GM18951 (cell line): ENCODE measurements around the gene TMEM101.
"Not testable (repeated sequence)": the region's sequence is repeated elsewhere in the genome, so short reads cannot be mapped to it uniquely, and the experiment has no call there.

Experiments used
- POLR2A ChIP-seq: IDR thresholded peaks from 4 replicates; pipeline ENCODE4 v1.6.1; 2011; ENCODE audit warnings: mild to moderate bottlenecking; ENCODE audit not compliant: insufficient read length, insufficient read depth; ENCODE audit errors: extremely low read depth
- in situ Hi-C: fragments of 300-500 bp; cut with MboI; formaldehyde crosslinking; loops from one replicate; pipeline ENCODE4 v1.12.0; 2022; ENCODE audit warnings: low sequenced_read_pairs, mixed read lengths, inconsistent platforms; ENCODE audit not compliant: unreplicated experiment

Gene TMEM101

DNA sequence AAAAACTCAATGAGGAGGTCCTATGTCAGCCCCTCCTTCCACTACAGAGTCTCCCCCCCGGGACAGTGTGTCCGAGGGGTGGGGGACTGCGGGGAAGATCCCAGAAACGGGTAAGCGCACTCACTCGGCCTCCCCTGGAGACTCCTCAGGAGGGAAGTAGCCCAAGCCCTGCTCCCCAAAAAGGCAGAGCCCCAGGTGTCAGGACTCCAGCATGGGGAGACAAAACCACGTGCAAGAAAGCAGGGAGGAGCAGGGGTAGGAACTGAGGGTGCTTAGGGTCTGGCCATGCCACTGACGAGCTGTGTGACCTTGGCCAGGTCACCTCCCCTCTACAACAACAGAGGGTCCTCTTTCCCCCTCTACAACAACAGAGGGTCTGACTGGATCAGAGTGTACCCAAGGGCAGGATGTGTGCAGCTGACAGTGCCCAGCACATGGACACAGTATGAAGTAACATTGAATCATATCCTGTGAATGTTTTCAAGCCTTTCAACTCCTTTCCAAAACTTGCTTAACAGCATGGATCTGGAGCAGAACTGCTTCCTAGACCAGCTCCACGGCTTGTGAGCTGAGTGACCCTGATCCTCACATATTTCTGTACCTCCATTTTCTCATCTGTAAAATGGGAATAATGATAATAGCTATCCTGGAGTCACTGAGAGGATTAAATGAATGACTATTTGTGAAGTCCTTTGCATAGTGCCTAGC is 12.5 kb downstream of the TMEM101 start:
- TF ChIP-seq POLR2A, result no peak
- in situ Hi-C loops, result no loop called here

DNA sequence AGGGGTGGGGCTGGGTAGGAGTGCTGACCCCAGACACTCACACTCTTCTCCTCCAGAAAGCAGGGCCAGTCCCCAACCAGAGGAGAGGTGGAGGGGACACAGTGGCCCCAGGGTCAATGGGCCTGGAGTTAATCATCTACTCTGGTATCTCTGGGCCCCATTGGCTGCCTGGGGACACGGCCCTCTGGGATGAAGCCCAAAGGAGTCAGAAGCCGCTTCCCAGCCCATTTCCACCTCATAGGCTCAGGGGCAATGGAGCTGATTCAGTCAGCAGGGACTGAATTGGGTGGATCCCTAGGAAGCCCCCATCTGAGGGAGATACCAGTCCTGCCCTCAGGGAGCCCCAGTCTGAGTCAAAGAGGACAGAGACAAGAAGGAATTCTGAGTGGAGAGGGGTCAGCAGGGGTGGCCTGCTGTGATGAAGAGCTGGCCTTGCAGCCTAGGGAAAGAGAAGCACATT is 13.3 kb downstream of the TMEM101 start:
- no peak for TF ChIP-seq POLR2A
- in situ Hi-C loops, result no loop called here

DNA sequence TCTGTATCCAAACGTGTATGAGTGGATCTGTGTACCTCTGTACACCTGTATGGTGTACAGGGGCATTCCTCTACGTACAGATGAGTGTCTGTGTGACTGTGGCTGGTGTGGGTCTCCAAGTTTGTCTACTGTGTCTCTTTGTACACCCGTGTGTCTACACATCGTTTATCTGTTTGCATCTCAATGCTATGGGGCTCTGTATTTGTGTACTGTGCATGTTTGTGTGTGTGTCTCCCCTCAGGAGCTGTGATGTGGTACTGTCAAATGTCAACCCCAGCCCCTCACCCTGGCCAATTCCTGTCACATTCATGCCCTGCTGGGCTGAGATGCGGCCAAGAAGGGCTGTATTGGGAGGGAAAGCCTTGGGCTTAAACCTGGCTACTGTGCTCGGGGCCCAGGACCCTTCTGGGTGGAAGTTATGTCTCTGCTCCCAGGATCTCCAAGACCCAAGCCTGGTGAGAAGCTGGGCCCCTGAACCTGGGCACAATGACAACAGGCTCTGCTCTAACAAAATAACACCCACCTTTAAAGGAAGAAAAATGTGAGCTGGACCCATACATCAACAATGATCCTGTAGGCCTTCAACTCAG is 13.8 kb downstream of the TMEM101 start:
- no peak for TF ChIP-seq POLR2A
- in situ Hi-C loops, result no loop called here

DNA sequence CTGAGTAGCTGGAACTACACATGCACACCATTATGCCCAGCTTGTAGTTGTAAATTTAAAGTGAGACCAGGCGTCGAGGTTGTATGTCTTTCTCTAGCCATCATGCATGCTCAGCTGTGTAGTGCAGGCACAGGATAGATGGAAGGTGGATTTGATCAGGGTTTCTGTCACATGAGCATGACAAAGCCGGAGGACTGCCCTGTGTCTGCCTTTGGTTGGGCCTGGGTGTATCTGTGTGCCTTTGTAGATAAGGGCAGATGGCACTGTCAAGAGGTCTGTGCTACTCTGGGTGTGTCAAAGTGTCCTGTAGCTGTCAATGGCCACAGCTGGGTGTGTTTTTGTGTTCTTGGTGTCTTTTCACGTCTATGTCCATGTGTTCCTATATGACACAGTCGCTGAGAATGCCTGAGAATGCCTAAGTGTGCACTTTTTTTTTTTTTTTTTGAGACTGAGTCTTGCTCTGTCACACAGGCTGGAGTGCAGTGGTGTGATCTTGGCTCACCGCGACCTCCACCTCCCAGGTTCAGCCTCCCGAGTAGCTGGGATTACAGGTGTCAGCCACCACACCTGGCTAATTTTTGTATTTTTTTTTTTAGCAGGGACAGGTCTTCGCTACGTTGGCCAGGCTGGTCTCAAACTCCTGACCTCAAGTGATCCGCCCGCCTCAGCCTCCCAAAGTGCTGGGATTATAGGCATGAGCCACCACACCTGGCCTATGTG is 14.5 kb downstream of the TMEM101 start:
- no peak for TF ChIP-seq POLR2A
- in situ Hi-C loops, result no loop called here

DNA sequence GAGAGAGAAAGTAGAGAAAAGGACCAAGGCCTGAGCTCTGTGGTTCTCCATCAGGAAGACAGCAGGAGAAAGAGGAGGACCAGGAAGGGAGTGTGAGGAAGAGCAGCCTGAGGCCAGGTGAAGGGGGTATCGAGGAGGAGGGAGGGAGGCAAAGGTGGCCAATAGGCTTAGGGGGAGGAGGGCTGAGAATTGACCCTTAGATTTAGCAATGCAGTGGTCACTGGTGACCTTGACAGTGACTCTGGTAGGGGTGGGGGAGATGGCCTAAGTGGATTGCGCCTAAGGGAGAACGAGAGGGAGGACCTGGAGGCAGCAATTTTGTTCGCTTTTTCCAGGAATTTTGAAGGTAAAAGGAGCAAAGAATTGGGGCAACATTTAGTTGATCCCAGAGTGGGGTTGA is 15.7 kb downstream of the TMEM101 start:
- TF ChIP-seq POLR2A, result no peak
- in situ Hi-C loops, result no loop called here

DNA sequence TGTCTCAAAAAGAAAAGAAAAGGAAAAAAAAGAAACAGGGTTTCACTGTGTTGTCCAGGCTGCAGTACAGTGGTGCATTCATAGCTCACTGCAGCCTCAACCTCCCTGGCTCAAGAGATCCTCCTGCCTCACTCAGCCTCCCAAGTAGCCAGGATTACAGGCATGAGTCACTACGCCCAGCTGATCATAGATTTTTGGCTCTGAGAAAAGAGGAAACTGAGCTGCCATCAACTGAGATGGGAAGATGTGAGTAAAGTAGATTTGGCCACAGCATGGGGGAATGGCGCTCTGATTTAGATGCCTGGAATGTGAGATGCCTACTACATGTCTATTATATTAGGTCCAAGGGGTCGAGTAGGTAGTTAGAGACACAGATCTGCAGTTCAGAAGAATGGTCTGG is 16.2 kb downstream of the TMEM101 start:
- TF ChIP-seq POLR2A, result no peak
- in situ Hi-C loops, result no loop called here

DNA sequence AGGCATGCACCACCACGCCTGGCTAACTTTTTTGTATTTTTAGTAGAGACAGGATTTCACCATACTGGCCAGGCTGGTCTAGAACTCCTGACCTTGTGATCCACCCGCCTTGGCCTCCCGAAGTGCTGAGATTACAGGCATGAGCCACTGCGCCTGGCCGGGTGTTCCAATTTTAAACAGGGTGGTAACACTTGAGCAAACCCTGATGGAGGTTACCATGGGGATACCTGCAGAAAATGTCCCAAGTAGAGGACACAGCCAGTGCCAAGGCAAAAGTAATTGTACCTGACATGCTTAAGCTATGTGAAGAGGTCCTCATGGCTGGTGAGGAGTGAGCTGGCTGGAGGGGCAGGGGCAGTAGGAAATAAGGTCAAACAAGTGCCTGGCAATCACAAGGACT is 17.6 kb downstream of the TMEM101 start:
- in situ Hi-C loops, result not testable (repeated sequence)

DNA sequence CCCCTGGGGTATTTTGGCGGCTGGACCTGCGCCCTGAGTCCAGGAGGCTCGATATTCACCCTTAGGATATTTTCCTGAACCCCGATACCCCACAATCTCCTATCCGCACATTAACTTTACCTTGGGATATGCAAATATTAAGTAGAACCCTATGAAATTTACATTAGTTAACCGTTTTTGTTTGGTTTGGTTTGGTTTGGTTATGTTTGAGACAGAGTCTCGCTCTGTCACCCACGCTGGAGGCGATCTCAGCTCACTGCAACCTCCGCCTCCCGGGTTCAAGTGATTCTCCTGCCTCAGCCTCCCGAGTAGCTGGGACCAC is 19.7 kb downstream of the TMEM101 start:
- in situ Hi-C loops, result no loop called here
- no peak for TF ChIP-seq POLR2A

DNA sequence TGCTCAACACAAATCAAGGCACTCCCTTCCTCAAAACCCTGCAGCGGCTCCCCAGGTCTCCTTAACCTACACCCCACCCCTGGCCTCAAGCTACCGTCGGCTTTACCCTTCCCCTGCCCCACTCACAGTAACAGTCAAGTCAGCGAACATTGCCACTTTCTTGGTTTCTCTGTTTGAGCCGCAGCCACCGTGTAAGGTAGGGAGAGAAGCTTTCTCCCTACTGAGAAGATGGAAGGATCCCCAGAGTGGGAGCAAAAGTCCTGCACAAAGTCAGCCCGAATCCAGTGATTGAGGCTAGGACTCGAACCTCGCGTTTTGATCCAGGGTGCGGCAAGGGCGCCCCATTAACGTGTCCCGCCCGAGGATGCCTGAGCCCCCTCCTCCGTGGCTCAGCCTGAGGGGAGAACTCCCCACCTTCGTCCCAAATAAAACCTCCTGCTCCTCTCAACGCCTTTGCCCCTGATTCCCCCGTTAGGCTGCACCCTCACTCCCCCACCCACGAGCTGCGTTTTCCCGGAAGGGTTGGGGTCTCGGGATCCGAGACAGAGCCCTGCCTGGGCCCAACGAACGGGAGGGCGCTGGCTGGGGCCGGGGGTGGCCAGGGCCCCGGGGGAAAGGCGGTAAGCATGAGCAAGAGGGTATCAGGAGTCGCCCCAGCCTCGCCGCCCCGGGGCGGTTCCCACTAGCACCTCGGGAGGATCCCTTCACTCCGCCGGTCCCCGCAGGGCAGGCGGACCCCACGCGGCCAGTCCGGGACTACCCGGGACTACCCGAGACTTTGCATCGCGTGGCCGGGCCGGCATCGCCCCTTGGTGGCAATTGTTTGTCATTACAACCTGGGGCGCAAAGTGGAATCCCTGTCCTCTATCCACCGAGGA is 20.3 kb downstream of the TMEM101 start:
- in situ Hi-C loops, result no loop called here
- TF ChIP-seq POLR2A, result no peak

DNA sequence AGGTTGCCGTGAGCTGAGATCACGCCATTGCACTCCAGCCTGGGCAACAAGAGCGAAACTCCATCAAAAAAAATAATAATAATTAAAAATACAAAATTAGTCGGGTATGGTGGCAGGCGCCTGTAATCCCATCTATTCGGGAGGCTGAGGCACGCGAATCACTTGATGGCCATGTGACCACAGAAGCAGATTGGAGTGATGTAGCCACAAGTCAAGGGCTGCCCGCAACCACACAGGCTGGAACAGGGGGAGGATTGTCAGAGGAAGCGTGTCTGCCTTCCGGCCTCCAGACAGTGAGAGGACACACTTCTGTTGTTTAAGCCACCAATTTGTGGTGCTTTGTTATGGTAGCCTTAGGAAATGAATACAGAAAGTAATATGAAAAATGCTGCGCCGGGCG is 22.1 kb downstream of the TMEM101 start:
- in situ Hi-C loops, result no loop called here

DNA sequence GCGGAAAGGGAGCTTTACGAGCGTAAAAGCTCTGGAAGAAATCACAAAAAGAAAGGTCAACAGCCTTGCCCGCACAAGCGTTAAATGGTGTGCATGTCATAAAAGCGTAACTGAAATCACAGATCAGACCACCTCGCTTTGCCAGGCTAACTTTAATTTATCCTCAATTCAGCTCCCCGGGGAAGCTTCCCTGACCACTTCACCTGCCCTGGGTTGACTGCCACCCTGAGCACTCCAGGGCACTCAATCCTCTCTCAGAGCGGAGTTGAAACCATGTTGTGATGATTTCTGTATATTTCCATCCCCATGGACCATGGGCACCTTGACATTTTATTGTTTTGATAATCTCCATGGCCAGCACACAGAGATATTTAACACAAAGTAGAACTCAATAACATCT is 26.5 kb downstream of the TMEM101 start:
- TF ChIP-seq POLR2A, result no peak
- in situ Hi-C loops, result no loop called here

More for the DNA sequence above, 22.1 kb downstream of the TMEM101 start:
- TF ChIP-seq POLR2A, result no peak

DNA sequence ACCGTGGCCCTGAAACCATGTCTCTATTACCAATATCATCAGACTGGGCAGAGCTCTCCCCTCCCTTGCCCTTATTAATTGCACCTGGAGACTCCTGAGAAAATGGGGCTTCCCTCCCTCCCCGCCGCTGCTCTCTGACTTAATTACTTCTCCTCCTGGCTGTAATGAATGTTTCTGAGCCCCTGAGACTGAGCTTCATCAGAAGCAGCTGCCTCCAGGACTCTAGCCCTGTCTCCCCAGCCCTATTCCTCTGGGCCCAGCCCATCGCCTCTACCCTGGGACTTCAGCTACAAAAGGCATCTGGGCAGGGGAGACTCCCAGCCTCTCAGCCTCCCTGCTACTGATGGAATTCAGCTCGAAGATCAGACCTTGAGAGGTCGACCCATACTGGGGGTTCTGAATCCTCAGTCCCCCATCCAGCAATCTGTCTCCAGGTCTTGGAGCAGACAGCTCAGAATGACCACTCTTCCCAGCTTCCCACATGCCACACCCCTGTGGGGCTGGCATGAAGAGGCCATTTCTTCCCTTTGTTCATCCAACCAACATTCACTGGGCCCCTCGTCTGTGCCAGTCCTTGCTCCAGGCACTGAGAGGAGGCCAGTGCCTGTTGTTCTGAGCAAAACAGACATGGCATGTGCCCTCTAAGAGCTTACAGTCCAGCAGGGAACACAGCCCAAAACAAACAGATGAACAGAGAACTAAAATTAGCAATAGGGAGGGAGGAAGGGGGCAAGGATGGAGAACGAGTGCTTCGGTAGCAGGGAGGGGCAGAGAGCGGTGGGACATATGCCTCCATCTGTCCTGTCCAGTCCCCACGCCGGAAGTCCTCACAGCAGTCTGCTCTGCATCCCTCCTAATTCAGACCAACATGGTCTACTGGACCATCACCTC is 27.4 kb downstream of the TMEM101 start:
- TF ChIP-seq POLR2A, result no peak

More for the DNA sequence above, 27.4 kb downstream of the TMEM101 start:
- in situ Hi-C loops, result no loop called here
